Hepatocyte (in vitro differentiated cells): Measurements from ENCODE around the gene TMED6. TPM values are rescaled to one million over a fixed set of nuclear protein-coding genes. Genes with fewer than 3 reads are reported as not detected.

Source experiments
- DNase-seq: peaks from one replicate; pipeline ENCODE4 v3.0.0-alpha.2; 2016; ENCODE audit warnings: low spot score
- H2AFZ ChIP-seq: fragments of 200-600 bp; sonication (generic); 2 replicates; pipeline ENCODE4 v1.6.0; 2016; ENCODE audit warnings: antibody characterized with exemption, mild to moderate bottlenecking
- H3K27ac ChIP-seq: fragments of 200-600 bp; sonication (generic); 2 replicates; pipeline ENCODE4 v1.5.1; 2016; ENCODE audit warnings: mild to moderate bottlenecking
- H3K27me3 ChIP-seq: fragments of 200-600 bp; sonication (generic); 2 replicates; pipeline ENCODE4 v1.6.1; 2016
- H3K36me3 ChIP-seq: fragments of 200-600 bp; sonication (generic); replicated peaks from 2 replicates; pipeline ENCODE4 v1.5.1; 2016; ENCODE audit warnings: low read depth; ENCODE audit not compliant: insufficient read depth
- H3K4me1 ChIP-seq: fragments of 200-600 bp; sonication (generic); 2 replicates; pipeline ENCODE4 v1.5.1; 2016; ENCODE audit warnings: mild to moderate bottlenecking, moderate library complexity; ENCODE audit not compliant: insufficient read depth
- H3K4me2 ChIP-seq: fragments of 200-600 bp; sonication (generic); 2 replicates; pipeline ENCODE4 v1.6.0; 2016
- H3K4me3 ChIP-seq: fragments of 200-600 bp; sonication (generic); 2 replicates; pipeline ENCODE4 v1.5.1; 2016; ENCODE audit warnings: mild to moderate bottlenecking
- H3K79me2 ChIP-seq: fragments of 200-600 bp; sonication (generic); 2 replicates; pipeline ENCODE4 v1.6.0; 2017; ENCODE audit warnings: mild to moderate bottlenecking
- H3K9me2 ChIP-seq: fragments of 200-600 bp; sonication (generic); replicated peaks from 2 replicates; pipeline ENCODE4 v1.6.0; 2017; ENCODE audit warnings: mild to moderate bottlenecking; ENCODE audit not compliant: insufficient read depth
- H3K9me3 ChIP-seq: fragments of 200-600 bp; sonication (generic); 2 replicates; pipeline ENCODE4 v1.5.1; 2016; ENCODE audit warnings: low read depth, mild to moderate bottlenecking
- H4K20me1 ChIP-seq: fragments of 200-600 bp; sonication (generic); 2 replicates; pipeline ENCODE4 v1.6.0; 2016; ENCODE audit warnings: mild to moderate bottlenecking; ENCODE audit not compliant: insufficient read depth, poor library complexity, severe bottlenecking
- CTCF ChIP-seq: fragments of 200-600 bp; sonication (generic); IDR thresholded peaks from 2 replicates; pipeline ENCODE4 v1.5.1; 2016; ENCODE audit warnings: antibody characterized with exemption, mild to moderate bottlenecking; ENCODE audit not compliant: poor library complexity
- EZH2 ChIP-seq: fragments of 200-600 bp; sonication (generic); IDR thresholded peaks from 2 replicates; pipeline ENCODE4 v1.6.1; 2016; ENCODE audit warnings: antibody characterized with exemption, mild to moderate bottlenecking, borderline replicate concordance
- EZH2phosphoT487 ChIP-seq: fragments of 200-600 bp; sonication (generic); IDR thresholded peaks from one replicate; pipeline ENCODE4 v1.6.1; 2018; ENCODE audit warnings: antibody characterized with exemption, mild to moderate bottlenecking, low read depth, moderate library complexity; ENCODE audit not compliant: unreplicated experiment, severe bottlenecking
- WGBS: methylation state at CpG from one replicate; pipeline ENCODE4 v1.1.6; 2016; ENCODE audit warnings: low lambda C conversion rate; ENCODE audit errors: missing lambda C conversion rate; 5-methylcytosine and 5-hydroxymethylcytosine counted together
- polyA plus RNA-seq: library from polyadenylated mRNA; unstranded; fragments of >200 nt; fragmentation: Nextera tagmentation; extraction: Ambion mirVana; gene quantifications from 2 replicates; pipeline ENCODE4 v1.2.1, GENCODE V29; 2016
- total RNA-seq: library from RNA; depleted of rRNA; stranded (reverse); fragments of >200 nt; gene quantifications from 2 replicates; pipeline ENCODE4 v1.2.3, GENCODE V29; 2014

Gene TMED6
- total and polyA plus RNA-seq, 2 experiments from 2014 or later: 1.9 to 4.3 TPM

DNA sequence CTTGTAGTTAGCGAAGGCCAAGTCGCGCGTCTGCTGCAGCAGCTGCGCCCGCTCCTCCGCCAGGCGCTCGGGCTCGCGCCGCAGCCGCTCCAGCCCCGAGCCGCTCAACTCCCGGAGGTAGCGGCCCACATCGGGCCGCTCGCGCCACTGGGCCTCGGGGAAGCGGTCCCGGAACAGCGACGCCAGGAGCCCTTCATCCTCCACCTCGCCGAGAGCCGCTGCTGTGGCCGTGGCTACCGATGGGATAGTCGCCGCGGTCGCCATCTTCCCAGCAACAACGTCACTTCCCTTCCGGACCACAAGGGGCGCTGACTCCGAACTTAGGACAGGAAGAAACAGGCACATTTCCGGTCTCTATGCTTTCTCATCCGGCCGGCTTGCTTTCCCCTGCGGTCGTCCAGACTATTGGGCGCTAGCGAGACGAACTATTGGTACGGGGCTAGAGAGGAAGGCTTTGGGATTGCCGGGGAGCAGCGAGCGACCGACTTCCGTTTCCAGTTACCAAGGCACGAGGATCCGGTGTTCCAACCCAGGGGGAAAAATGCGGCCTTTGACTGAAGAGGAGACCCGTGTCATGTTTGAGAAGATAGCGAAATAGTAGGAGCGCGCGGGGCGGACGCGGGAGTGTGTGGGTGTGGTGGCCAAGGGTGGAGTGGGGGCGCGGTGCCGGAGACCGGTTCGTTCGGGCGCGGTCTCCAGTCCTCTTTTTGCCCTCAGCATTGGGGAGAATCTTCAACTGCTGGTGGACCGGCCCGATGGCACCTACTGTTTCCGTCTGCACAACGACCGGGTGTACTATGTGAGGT lies 12.1 kb downstream of the TMED6 start, which contains the start of the genes COG8 and NIP7:
Gene COG8 (minus strand): TSS at position 276 of the 806 bp plus-strand sequence. CDS start 12 bp downstream, at position 264.
Gene NIP7 (plus strand): TSS at position 484 of the 806 bp plus-strand sequence. CDS start 58 bp downstream, at position 542.
- TF ChIP-seq EZH2phosphoT487 (no peak), EZH2 (no peak), CTCF (peak; percentile 71)
- DNase-seq: peak; percentile 98
- peaks cover 19% of the 10 kb centered on the region for H3K4me1 ChIP-seq
- peak within 1 kb of the TSS; percentile 91 for H2AFZ ChIP-seq
- H3K27ac ChIP-seq: peak within 1 kb of the TSS; percentile 90
- H3K9me3 ChIP-seq: no peaks in the 10 kb centered on the region
- peak within 1 kb of the TSS; percentile 98 for H3K4me2 ChIP-seq
- H3K9me2 ChIP-seq: no peaks in the 10 kb centered on the region
- peak within 1 kb of the TSS; percentile 88 for H3K4me3 ChIP-seq
- H3K27me3 ChIP-seq: no peaks in the 10 kb centered on the region
- WGBS: under 1% methylated on average over 74 of the region's 77 CpGs
- no peaks in the 10 kb centered on the region for H4K20me1 ChIP-seq
- H3K79me2 ChIP-seq: peaks cover 59% of the 10 kb centered on the region
- H3K36me3 ChIP-seq: no peaks in the 10 kb centered on the region

DNA sequence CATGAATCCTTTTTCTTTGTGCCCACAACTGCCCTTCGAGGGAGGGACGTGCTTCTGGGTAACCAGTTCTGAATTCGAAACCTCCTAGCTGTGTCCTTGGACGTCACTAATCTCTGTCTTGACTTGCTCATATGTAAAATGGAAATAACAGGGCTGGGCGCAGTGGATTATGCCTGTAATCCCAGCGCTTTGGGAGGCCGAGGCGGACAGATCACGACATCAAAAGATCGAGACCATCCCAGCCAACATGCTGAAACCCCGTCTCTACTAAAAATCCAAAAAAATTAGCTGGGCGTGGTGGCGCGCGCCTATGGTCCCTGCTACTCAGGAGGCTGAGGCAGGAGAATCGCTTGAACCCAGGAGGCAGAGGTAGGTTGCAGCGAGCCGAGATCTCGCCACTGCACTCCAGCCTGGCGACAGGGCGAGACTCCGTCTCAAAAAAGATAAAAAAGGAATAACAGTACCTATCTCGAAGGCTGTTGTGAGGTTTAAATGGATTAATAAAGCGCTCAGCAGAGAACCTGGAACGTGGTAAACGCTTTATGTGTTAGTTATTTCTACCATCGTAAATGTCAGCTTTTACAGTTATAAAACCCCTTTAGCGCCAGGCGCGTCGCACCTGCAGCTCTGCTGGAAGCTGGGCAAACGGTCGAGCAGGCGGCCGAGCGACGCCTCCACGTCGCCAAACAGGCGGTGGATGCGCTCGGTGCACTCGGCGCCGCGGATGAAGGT lies 12.9 kb downstream of the TMED6 start:
- H3K4me3 ChIP-seq: peak overlapping the region; percentile 88
- no peaks in the 10 kb centered on the region for H3K9me3 ChIP-seq
- H3K79me2 ChIP-seq: peaks cover 66% of the 10 kb centered on the region
- no peaks in the 10 kb centered on the region for H3K27me3 ChIP-seq
- H3K36me3 ChIP-seq: no peaks in the 10 kb centered on the region
- peak overlapping the region; percentile 91 for H2AFZ ChIP-seq
- H3K9me2 ChIP-seq: no peaks in the 10 kb centered on the region
- 28% methylated on average over 46 of the region's 46 CpGs for WGBS
- DNase-seq: no peak
- peak overlapping the region; percentile 90 for H3K27ac ChIP-seq
- no peak for TF ChIP-seq CTCF
- no peak for TF ChIP-seq EZH2
- TF ChIP-seq EZH2phosphoT487: no peak
- no peaks in the 10 kb centered on the region for H4K20me1 ChIP-seq
- H3K4me1 ChIP-seq: peaks cover 19% of the 10 kb centered on the region
- peak overlapping the region; percentile 97 for H3K4me2 ChIP-seq

GRCh38 chr16:69334696-69335095 lies 16.9 kb downstream of the TMED6 start:
- H3K27me3 ChIP-seq: no peaks in the 10 kb centered on the region
- H3K79me2 ChIP-seq: peaks cover 60% of the 10 kb centered on the region
- H3K4me3 ChIP-seq: no peak overlapping the region
- peaks cover 10% of the 10 kb centered on the region for H3K4me1 ChIP-seq
- H3K27ac ChIP-seq: no peak overlapping the region
- H4K20me1 ChIP-seq: no peaks in the 10 kb centered on the region
- H3K9me3 ChIP-seq: no peaks in the 10 kb centered on the region
- H2AFZ ChIP-seq: no peak overlapping the region
- no peak for DNase-seq
- H3K9me2 ChIP-seq: no peaks in the 10 kb centered on the region
- H3K36me3 ChIP-seq: no peaks in the 10 kb centered on the region
- WGBS: 94% methylated on average over 9 of the region's 9 CpGs
- H3K4me2 ChIP-seq: no peak overlapping the region
- no peak for TF ChIP-seq EZH2
- no peak for TF ChIP-seq EZH2phosphoT487
- no peak for TF ChIP-seq CTCF
